ENCODE results near the gene SPAG9. TPM values are rescaled to one million over a fixed set of nuclear protein-coding genes. Genes with fewer than 3 reads are reported as not detected.

The SPAG9 gene
- total RNA-seq, 4 donors from 2014 or later = 85.2 to 110 (median 94.3) TPM

GRCh38 chr17:50993544-50993943 is 127.1 kb downstream of the SPAG9 start:
- Histone ChIP-seq H3K36me3 (peaks cover 3 to 100% of the 10 kb centered on the region in 2 donors), H3K9me3 (no peaks in the 10 kb centered on the region), H3K4me3 (no peak overlapping the region), H3K27ac (no peak overlapping the region), H3K4me1 (no peaks in the 10 kb centered on the region), H3K27me3 (no peaks in the 10 kb centered on the region)
- 22 to 29% methylated on average over 1 to 2 of the region's 2 CpGs for WGBS, 2 donors (ENCODE audit: low coverage in 1 of 2)
- no peak for ATAC-seq
- TF ChIP-seq POLR2AphosphoS5 (IDR thresholded peaks at IDR 0.05) (no peak), EP300 (IDR thresholded peaks at IDR 0.05) (no peak), CTCF (IDR thresholded peaks at IDR 0.05) (no peak), POLR2A (IDR thresholded peaks at IDR 0.05) (no peak)

DNA sequence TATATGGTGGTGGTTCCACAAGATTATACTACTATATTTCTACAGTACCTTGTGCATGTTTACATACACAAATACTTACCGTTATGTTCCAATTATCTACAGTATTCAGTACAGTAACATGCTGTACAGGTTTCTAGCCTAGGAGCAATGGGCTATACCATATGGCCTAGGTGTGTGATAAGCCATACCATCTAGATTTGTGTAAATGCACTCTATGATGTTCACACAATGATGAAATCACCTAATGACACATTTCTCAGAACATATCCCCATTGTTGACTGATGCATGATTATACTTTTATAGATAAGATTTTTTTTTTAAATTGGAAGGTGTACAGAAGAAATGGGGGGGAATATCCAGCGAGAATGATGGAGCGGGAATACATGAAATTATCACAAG is 131.5 kb downstream of the SPAG9 start:
- Histone ChIP-seq H3K4me3 (no peak overlapping the region), H3K9me3 (no peaks in the 10 kb centered on the region), H3K4me1 (no peaks in the 10 kb centered on the region), H3K27ac (no peak overlapping the region), H3K36me3 (peaks cover 0 to 100% of the 10 kb centered on the region in 2 donors), H3K27me3 (no peaks in the 10 kb centered on the region)
- 95 to 96% methylated on average over 3 of the region's 3 CpGs for WGBS, 2 donors (ENCODE audit: low coverage in 1 of 2)
- TF ChIP-seq POLR2A (IDR thresholded peaks at IDR 0.05) (no peak), POLR2AphosphoS5 (IDR thresholded peaks at IDR 0.05) (no peak), CTCF (IDR thresholded peaks at IDR 0.05) (no peak), EP300 (IDR thresholded peaks at IDR 0.05) (no peak)
- no peak for ATAC-seq

- TF ChIP-seq EP300 (IDR thresholded peaks at IDR 0.05) = no peak
- no peak for TF ChIP-seq CTCF (IDR thresholded peaks at IDR 0.05)
- TF ChIP-seq POLR2AphosphoS5 (IDR thresholded peaks at IDR 0.05) = no peak
- no peak for TF ChIP-seq POLR2A (IDR thresholded peaks at IDR 0.05)
- no peak overlapping the region for H3K4me3 ChIP-seq
- H3K9me3 ChIP-seq = no peaks in the 10 kb centered on the region
- ATAC-seq = no peak
- no peak overlapping the region for H3K27ac ChIP-seq
- H3K36me3 ChIP-seq = peaks cover 0 to 100% of the 10 kb centered on the region in 2 donors
- no peaks in the 10 kb centered on the region for H3K4me1 ChIP-seq
- H3K27me3 ChIP-seq = no peaks in the 10 kb centered on the region
- WGBS, 2 donors (ENCODE audit: low coverage in 1 of 2) = 92 to 94% methylated on average over 4 of the region's 5 CpGs
These were observed 132.2 kb downstream of the SPAG9 start for GRCh38 chr17:50988427-50988826.

GRCh38 chr17:50986989-50987660 is 133.5 kb downstream of the SPAG9 start:
- TF ChIP-seq POLR2AphosphoS5 (IDR thresholded peaks at IDR 0.05) (no peak), CTCF (IDR thresholded peaks at IDR 0.05) (no peak), POLR2A (IDR thresholded peaks at IDR 0.05) (no peak), EP300 (IDR thresholded peaks at IDR 0.05) (no peak)
- 82 to 89% methylated on average over 1 of the region's 1 CpG for WGBS, 2 donors (ENCODE audit: low coverage in 1 of 2)
- Histone ChIP-seq H3K9me3 (no peaks in the 10 kb centered on the region), H3K27ac (no peak overlapping the region), H3K27me3 (no peaks in the 10 kb centered on the region), H3K4me1 (no peaks in the 10 kb centered on the region), H3K4me3 (no peak overlapping the region), H3K36me3 (peaks cover 0 to 100% of the 10 kb centered on the region in 2 donors)
- no peak for ATAC-seq

- peaks cover 0 to 99% of the 10 kb centered on the region in 2 donors for H3K36me3 ChIP-seq
- no peak overlapping the region for H3K27ac ChIP-seq
These were observed 139.4 kb downstream of the SPAG9 start for GRCh38 chr17:50981279-50981678.

More at GRCh38 chr17:50981279-50981678, 139.4 kb downstream of the SPAG9 start:
- no peaks in the 10 kb centered on the region for H3K27me3 ChIP-seq
- H3K4me3 ChIP-seq = no peak overlapping the region
- no peaks in the 10 kb centered on the region for H3K9me3 ChIP-seq
- no peak for TF ChIP-seq POLR2A (IDR thresholded peaks at IDR 0.05)
- TF ChIP-seq CTCF (IDR thresholded peaks at IDR 0.05) = no peak
- no peak for TF ChIP-seq POLR2AphosphoS5 (IDR thresholded peaks at IDR 0.05)
- TF ChIP-seq EP300 (IDR thresholded peaks at IDR 0.05) = no peak
- no peaks in the 10 kb centered on the region for H3K4me1 ChIP-seq
- no peak for ATAC-seq
